DMS153 treated with DMSO at 0.1 percent for 48 hours (cell line): Measurements from ENCODE around the gene EPHA6.
"Not testable (repeated sequence)": the region's sequence is repeated elsewhere in the genome, so short reads cannot be mapped to it uniquely, and the experiment has no call there.

ENCODE experiments used
- DNase-seq: peaks from one replicate; lab custom pipeline; 2025; ENCODE audit not compliant: unreplicated experiment; lab: John Stamatoyannopoulos, UW

EPHA6 gene

GRCh38 chr3:97264180-97264579 lies 449.8 kb downstream of the EPHA6 start:
- no peak for DNase-seq

GRCh38 chr3:97265237-97266005 lies 451.0 kb downstream of the EPHA6 start:
- no peak for DNase-seq

GRCh38 chr3:97269202-97269601 lies 454.8 kb downstream of the EPHA6 start:
- DNase-seq, result no peak

GRCh38 chr3:97276879-97277550 lies 462.6 kb downstream of the EPHA6 start:
- not testable (repeated sequence) for DNase-seq

GRCh38 chr3:97277708-97278107 lies 463.3 kb downstream of the EPHA6 start:
- no peak for DNase-seq

GRCh38 chr3:97278506-97278905 lies 464.1 kb downstream of the EPHA6 start:
- DNase-seq, result peak; percentile 27

GRCh38 chr3:97291901-97292300 lies 477.5 kb downstream of the EPHA6 start:
- peak; percentile 55 for DNase-seq

- DNase-seq, result no peak
These were observed 479.3 kb downstream of the EPHA6 start for GRCh38 chr3:97293596-97294131.

GRCh38 chr3:97297032-97297431 lies 482.6 kb downstream of the EPHA6 start:
- no peak for DNase-seq

GRCh38 chr3:97301114-97301513 lies 486.7 kb downstream of the EPHA6 start:
- no peak for DNase-seq

- DNase-seq, result no peak
These were observed 491.8 kb downstream of the EPHA6 start for GRCh38 chr3:97306226-97306625.

GRCh38 chr3:97338375-97338774 lies 524.0 kb downstream of the EPHA6 start:
- no peak for DNase-seq

GRCh38 chr3:97340940-97341339 lies 526.5 kb downstream of the EPHA6 start:
- DNase-seq, result no peak

GRCh38 chr3:97347780-97348179 lies 533.4 kb downstream of the EPHA6 start:
- no peak for DNase-seq

- DNase-seq, result no peak
These were observed 536.6 kb downstream of the EPHA6 start for GRCh38 chr3:97350971-97351370.

GRCh38 chr3:97353176-97353575 lies 538.8 kb downstream of the EPHA6 start:
- DNase-seq, result no peak

- DNase-seq, result no peak
These were observed 545.6 kb downstream of the EPHA6 start for GRCh38 chr3:97359977-97360376.

- no peak for DNase-seq
These were observed 546.4 kb downstream of the EPHA6 start for GRCh38 chr3:97360804-97361203.

GRCh38 chr3:97384583-97384982 lies 570.2 kb downstream of the EPHA6 start:
- no peak for DNase-seq

- no peak for DNase-seq
These were observed 574.4 kb downstream of the EPHA6 start for GRCh38 chr3:97388774-97389173.

GRCh38 chr3:97389936-97390335 lies 575.5 kb downstream of the EPHA6 start:
- no peak for DNase-seq

GRCh38 chr3:97391167-97391566 lies 576.8 kb downstream of the EPHA6 start:
- DNase-seq, result no peak
